HCT116 (cell line): Measurements from ENCODE around the gene ALCAM. TPM values are rescaled to one million over a fixed set of nuclear protein-coding genes. Genes with fewer than 3 reads are reported as not detected.

Experiments
- ATAC-seq: fragments of 200-7000 bp; cut with Tn5 transposase; 2 replicates; pipeline ENCODE4 v1.9.1; 2020; ENCODE audit warnings: mild to moderate bottlenecking, moderate library complexity
- BruUV-seq: library from RNA; stranded (reverse); fragments of 400-500 nt; replicated peaks from 2 replicates; lab custom pipeline; 2021; lab: Mats Ljungman, UMichigan
- CTCF ChIA-PET: fragments of 300-600 bp; sonication (Branson Sonifier 250); formaldehyde crosslinking; loops from one replicate; lab custom pipeline; 2021; ENCODE audit warnings: antibody characterized with exemption; lab: Charles Lee
- POLR2A ChIA-PET: fragments of 300-600, 350-600 bp; sonication (Branson Sonifier 250); formaldehyde crosslinking; loops from one replicate; lab custom pipeline; 2021; ENCODE audit warnings: antibody characterized with exemption; lab: Charles Lee
- RAD21 ChIA-PET, 2 experiments: fragments of 300-600 bp; sonication (Branson Sonifier 250); formaldehyde crosslinking; loops; one replicate each; lab custom pipeline; 2023; ENCODE audit warnings: low total read pairs in 2 of 2; ENCODE audit not compliant: uncharacterized antibody in 2 of 2, unreplicated experiment in 2 of 2, low non-redundant PET in 1 of 2; lab: Charles Lee
- DNase-seq: peaks from one replicate; pipeline ENCODE4 v3.0.0-alpha.2; 2010; ENCODE audit warnings: low read depth, low spot score
- H2AFZ ChIP-seq: fragments of 200-600 bp; shearing (Covaris generic), sonication (generic); 2 replicates; pipeline ENCODE4 v1.6.1; 2017; ENCODE audit warnings: low read depth, mixed run types, mixed read lengths, antibody characterized with exemption, low read length; ENCODE audit not compliant: poor library complexity, severe bottlenecking
- H3K27ac ChIP-seq: 2 replicates; pipeline ENCODE4 v1.5.1; 2012; ENCODE audit warnings: low read depth, low read length
- H3K27me3 ChIP-seq: fragments of 200-600 bp; sonication (generic); 2 replicates; pipeline ENCODE4 v1.6.1; 2016; ENCODE audit warnings: mixed run types, low read length, mixed read lengths; ENCODE audit not compliant: insufficient read depth
- H3K36me3 ChIP-seq, 2 experiments: fragments of 200-500 bp in 1 of 2; fragments of 200-600 bp in 1 of 2; sonication (Bioruptor generic) in 1 of 2; sonication (generic) in 1 of 2; 2 replicates each; pipeline versions ENCODE4 v1.5.1 to v1.6.1; 2014 to 2016; ENCODE audit warnings: low read length in 2 of 2, inconsistent platforms in 1 of 2, mixed read lengths in 1 of 2, mixed run types in 1 of 2; ENCODE audit not compliant: insufficient read depth in 2 of 2, control insufficient read depth in 1 of 2
- H3K4me1 ChIP-seq, 2 experiments: fragments of 200-600 bp in 1 of 2; sonication (generic) in 1 of 2; 2 replicates each; pipeline versions ENCODE4 v1.5.1 to v1.6.1; 2012 to 2017; ENCODE audit warnings: low read length in 2 of 2, inconsistent platforms in 1 of 2, mild to moderate bottlenecking in 1 of 2, mixed read lengths in 1 of 2, mixed run types in 1 of 2, moderate library complexity in 1 of 2; ENCODE audit not compliant: insufficient read depth in 2 of 2, control insufficient read depth in 1 of 2
- H3K4me2 ChIP-seq: fragments of 200-600 bp; sonication (generic); 2 replicates; pipeline ENCODE4 v1.6.1; 2017; ENCODE audit warnings: mixed run types, low read length, mixed read lengths
- H3K4me3 ChIP-seq, 2 experiments: fragments of 200-600 bp in 1 of 2; sonication (generic) in 1 of 2; replicated peaks in 1 of 2; 2 replicates each; pipeline ENCODE4 v1.5.1; 2011 to 2016; ENCODE audit warnings: low read length in 2 of 2, control low read depth in 1 of 2, low read depth in 1 of 2, mild to moderate bottlenecking in 1 of 2, mixed read lengths in 1 of 2, mixed run types in 1 of 2
- H3K79me2 ChIP-seq: fragments of 200-600 bp; sonication (generic); 2 replicates; pipeline ENCODE4 v1.6.1; 2017; ENCODE audit warnings: mild to moderate bottlenecking, mixed run types, low read length, moderate library complexity, mixed read lengths; ENCODE audit not compliant: insufficient read depth
- H3K9ac ChIP-seq: fragments of 200-600 bp; sonication (generic); 2 replicates; pipeline ENCODE4 v1.6.1; 2016; ENCODE audit warnings: low read length, mixed read lengths
- H3K9me2 ChIP-seq: fragments of 200-600 bp; sonication (generic), shearing (Covaris generic); 2 replicates; pipeline ENCODE4 v1.6.1; 2017; ENCODE audit warnings: mixed run types, mild to moderate bottlenecking, moderate library complexity; ENCODE audit not compliant: insufficient read depth
- H3K9me3 ChIP-seq, 2 experiments: fragments of 200-500 bp in 1 of 2; fragments of 200-600 bp in 1 of 2; sonication (Bioruptor generic) in 1 of 2; sonication (generic) in 1 of 2; 2 replicates each; pipeline ENCODE4 v1.6.1; 2014 to 2017; ENCODE audit warnings: low read length in 2 of 2, mixed read lengths in 2 of 2, inconsistent platforms in 1 of 2, low read depth in 1 of 2, mild to moderate bottlenecking in 1 of 2, mixed run types in 1 of 2, moderate library complexity in 1 of 2; ENCODE audit not compliant: control insufficient read depth in 1 of 2, insufficient read depth in 1 of 2
- H4K20me1 ChIP-seq: fragments of 200-600 bp; sonication (generic), shearing (Covaris generic); 2 replicates; pipeline ENCODE4 v1.6.1; 2017; ENCODE audit warnings: mixed run types, mild to moderate bottlenecking, moderate library complexity; ENCODE audit not compliant: insufficient read depth
- CBX3 ChIP-seq: IDR thresholded peaks from 2 replicates; pipeline ENCODE4 v1.6.1; 2012; ENCODE audit warnings: low read depth
- CEBPB ChIP-seq: IDR thresholded peaks from 2 replicates; pipeline ENCODE4 v1.6.1; 2012; ENCODE audit warnings: low read depth
- EGR1 ChIP-seq: IDR thresholded peaks from 2 replicates; pipeline ENCODE4 v1.6.1; 2012; ENCODE audit warnings: low read depth
- ELF1 ChIP-seq: IDR thresholded peaks from 2 replicates; pipeline ENCODE4 v1.6.1; 2012; ENCODE audit warnings: low read depth, borderline replicate concordance
- EZH2phosphoT487 ChIP-seq: fragments of 200-600 bp; IDR thresholded peaks from 2 replicates; pipeline ENCODE4 v1.6.1; 2018; ENCODE audit warnings: antibody characterized with exemption, borderline replicate concordance
- POLR2A ChIP-seq: IDR thresholded peaks from 2 replicates; pipeline ENCODE4 v1.7.0; 2011; ENCODE audit warnings: borderline replicate concordance; ENCODE audit not compliant: insufficient read depth, insufficient read length; ENCODE audit errors: extremely low read depth
- POLR2AphosphoS5 ChIP-seq: IDR thresholded peaks from 2 replicates; pipeline ENCODE4 v1.6.1; 2011; ENCODE audit warnings: mild to moderate bottlenecking, low read depth, low read length, moderate library complexity
- RAD21 ChIP-seq: IDR thresholded peaks from 2 replicates; pipeline ENCODE4 v1.6.1; 2012; ENCODE audit warnings: low read depth, mild to moderate bottlenecking
- SRF ChIP-seq: IDR thresholded peaks from 2 replicates; pipeline ENCODE4 v1.6.1; 2012; ENCODE audit warnings: low read depth
- TCF7L2 ChIP-seq: IDR thresholded peaks from 2 replicates; pipeline ENCODE4 v1.7.0; 2011; ENCODE audit warnings: borderline replicate concordance, inconsistent platforms; ENCODE audit not compliant: insufficient read depth, insufficient read length; ENCODE audit errors: extremely low read depth
- ZFX ChIP-seq: fragments of 450-650 bp; IDR thresholded peaks from 2 replicates; pipeline ENCODE4 v1.6.1; 2017
- ZNF274 ChIP-seq: fragments of 200-500 bp; sonication (Bioruptor generic); IDR thresholded peaks from 2 replicates; pipeline ENCODE4 v1.6.1; 2014; ENCODE audit warnings: mild to moderate bottlenecking, low read depth, low read length, inconsistent platforms
- intact Hi-C: fragments of 100-400 bp; cut with micrococcal nuclease; formaldehyde crosslinking; loops from 2 replicates; pipeline ENCODE4 v1.10.0; 2022
- total RNA-seq: library from RNA; stranded (reverse); gene quantifications from one replicate; pipeline ENCODE4 v1.2.1, GENCODE V29; 2021; ENCODE audit not compliant: unreplicated experiment
- TF ChIP-seq, protein P1 (sequence below): IDR thresholded peaks from 2 replicates; pipeline ENCODE4 v1.6.1; 2012
- TF ChIP-seq, protein P2 (sequence below): IDR thresholded peaks from 2 replicates; pipeline ENCODE4 v1.6.1; 2011; ENCODE audit warnings: mild to moderate bottlenecking, low read length, moderate library complexity; ENCODE audit not compliant: insufficient replicate concordance; ENCODE audit errors: extremely low read depth
- TF ChIP-seq, protein P3 (sequence below): IDR thresholded peaks from 2 replicates; pipeline ENCODE4 v1.6.1; 2012; ENCODE audit warnings: low read depth

The ALCAM gene
- total RNA-seq, 1 experiment from 2014 or later = 56.7 TPM

DNA sequence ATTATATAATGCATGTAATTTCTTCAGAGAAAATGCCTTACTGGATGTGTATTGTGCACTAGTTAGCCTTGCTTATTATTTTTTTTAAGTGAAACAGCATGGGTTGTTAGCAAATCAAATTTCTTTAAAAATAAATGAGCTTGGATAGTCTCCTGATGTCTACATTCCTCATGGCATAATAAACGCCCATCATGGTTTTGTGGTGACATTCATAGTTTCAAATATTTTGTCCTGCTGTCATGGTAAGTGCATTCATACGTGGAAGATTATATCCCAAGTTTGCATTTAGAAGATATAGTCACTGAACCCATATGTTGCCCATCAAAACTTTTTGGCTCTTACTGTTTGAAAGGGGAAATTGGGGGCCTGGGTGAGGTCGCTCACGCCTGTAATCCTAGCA, 130.7 kb downstream of the ALCAM start:
- Histone ChIP-seq H3K4me1 (no peaks in the 10 kb centered on the region), H2AFZ (no peak overlapping the region), H4K20me1 (no peaks in the 10 kb centered on the region), H3K9me3 (no peaks in the 10 kb centered on the region), H3K4me3 (no peak overlapping the region), H3K27ac (no peak overlapping the region), H3K79me2 (no peaks in the 10 kb centered on the region; the same call in 1 of the 2 replicates), H3K4me2 (no peak overlapping the region), H3K27me3 (no peaks in the 10 kb centered on the region), H3K36me3 (no peaks in the 10 kb centered on the region), H3K9ac (no peak overlapping the region), H3K9me2 (no peaks in the 10 kb centered on the region)
- no TSS peak for BruUV-seq
- ChIA-PET POLR2A (no interaction called here), RAD21 (no interaction called here), CTCF (no interaction called here)
- intact Hi-C loops = no loop called here
- no peak for ATAC-seq
- TF ChIP-seq POLR2AphosphoS5 = no peak
- no peak for TF ChIP-seq TCF7L2
- TF ChIP-seq CBX3 = no peak
- no peak for TF ChIP-seq EZH2phosphoT487
- TF ChIP-seq EGR1 = no peak
- TF ChIP-seq, protein P1, sequence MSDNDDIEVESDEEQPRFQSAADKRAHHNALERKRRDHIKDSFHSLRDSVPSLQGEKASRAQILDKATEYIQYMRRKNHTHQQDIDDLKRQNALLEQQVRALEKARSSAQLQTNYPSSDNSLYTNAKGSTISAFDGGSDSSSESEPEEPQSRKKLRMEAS = no peak
- no peak for TF ChIP-seq SRF
- TF ChIP-seq ELF1 = no peak
- TF ChIP-seq ZFX = no peak
- TF ChIP-seq, protein P2, sequence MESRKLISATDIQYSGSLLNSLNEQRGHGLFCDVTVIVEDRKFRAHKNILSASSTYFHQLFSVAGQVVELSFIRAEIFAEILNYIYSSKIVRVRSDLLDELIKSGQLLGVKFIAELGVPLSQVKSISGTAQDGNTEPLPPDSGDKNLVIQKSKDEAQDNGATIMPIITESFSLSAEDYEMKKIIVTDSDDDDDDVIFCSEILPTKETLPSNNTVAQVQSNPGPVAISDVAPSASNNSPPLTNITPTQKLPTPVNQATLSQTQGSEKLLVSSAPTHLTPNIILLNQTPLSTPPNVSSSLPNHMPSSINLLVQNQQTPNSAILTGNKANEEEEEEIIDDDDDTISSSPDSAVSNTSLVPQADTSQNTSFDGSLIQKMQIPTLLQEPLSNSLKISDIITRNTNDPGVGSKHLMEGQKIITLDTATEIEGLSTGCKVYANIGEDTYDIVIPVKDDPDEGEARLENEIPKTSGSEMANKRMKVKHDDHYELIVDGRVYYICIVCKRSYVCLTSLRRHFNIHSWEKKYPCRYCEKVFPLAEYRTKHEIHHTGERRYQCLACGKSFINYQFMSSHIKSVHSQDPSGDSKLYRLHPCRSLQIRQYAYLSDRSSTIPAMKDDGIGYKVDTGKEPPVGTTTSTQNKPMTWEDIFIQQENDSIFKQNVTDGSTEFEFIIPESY = no peak
- no peak for TF ChIP-seq CEBPB
- no peak for TF ChIP-seq POLR2A
- no peak for TF ChIP-seq RAD21
- TF ChIP-seq ZNF274 = no peak
- TF ChIP-seq, protein P3, sequence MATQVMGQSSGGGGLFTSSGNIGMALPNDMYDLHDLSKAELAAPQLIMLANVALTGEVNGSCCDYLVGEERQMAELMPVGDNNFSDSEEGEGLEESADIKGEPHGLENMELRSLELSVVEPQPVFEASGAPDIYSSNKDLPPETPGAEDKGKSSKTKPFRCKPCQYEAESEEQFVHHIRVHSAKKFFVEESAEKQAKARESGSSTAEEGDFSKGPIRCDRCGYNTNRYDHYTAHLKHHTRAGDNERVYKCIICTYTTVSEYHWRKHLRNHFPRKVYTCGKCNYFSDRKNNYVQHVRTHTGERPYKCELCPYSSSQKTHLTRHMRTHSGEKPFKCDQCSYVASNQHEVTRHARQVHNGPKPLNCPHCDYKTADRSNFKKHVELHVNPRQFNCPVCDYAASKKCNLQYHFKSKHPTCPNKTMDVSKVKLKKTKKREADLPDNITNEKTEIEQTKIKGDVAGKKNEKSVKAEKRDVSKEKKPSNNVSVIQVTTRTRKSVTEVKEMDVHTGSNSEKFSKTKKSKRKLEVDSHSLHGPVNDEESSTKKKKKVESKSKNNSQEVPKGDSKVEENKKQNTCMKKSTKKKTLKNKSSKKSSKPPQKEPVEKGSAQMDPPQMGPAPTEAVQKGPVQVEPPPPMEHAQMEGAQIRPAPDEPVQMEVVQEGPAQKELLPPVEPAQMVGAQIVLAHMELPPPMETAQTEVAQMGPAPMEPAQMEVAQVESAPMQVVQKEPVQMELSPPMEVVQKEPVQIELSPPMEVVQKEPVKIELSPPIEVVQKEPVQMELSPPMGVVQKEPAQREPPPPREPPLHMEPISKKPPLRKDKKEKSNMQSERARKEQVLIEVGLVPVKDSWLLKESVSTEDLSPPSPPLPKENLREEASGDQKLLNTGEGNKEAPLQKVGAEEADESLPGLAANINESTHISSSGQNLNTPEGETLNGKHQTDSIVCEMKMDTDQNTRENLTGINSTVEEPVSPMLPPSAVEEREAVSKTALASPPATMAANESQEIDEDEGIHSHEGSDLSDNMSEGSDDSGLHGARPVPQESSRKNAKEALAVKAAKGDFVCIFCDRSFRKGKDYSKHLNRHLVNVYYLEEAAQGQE = no peak
- no peak for DNase-seq
